Coronary artery (tissue), 2 donors: ENCODE data around the gene WDFY4.

Experiments used
- DNase-seq: peaks from one replicate; pipeline ENCODE4 v3.0.0-alpha.2; 2017; ENCODE audit warnings: low spot score
- H3K27ac ChIP-seq, 2 donors: fragments of 200-600 bp; sonication (generic); one replicate each; pipeline ENCODE4 v1.5.1; 2016 to 2019
- H3K4me3 ChIP-seq: fragments of 200-600 bp; sonication (generic); 2 replicates; pipeline ENCODE4 v1.5.1; 2016; ENCODE audit warnings: mild to moderate bottlenecking, moderate library complexity
- TF ChIP-seq, protein P1 (sequence below): fragments of 200-600 bp; sonication (generic); IDR thresholded peaks from one replicate; pipeline ENCODE4 v1.5.1; 2019; ENCODE audit warnings: antibody characterized with exemption

Gene WDFY4

DNA sequence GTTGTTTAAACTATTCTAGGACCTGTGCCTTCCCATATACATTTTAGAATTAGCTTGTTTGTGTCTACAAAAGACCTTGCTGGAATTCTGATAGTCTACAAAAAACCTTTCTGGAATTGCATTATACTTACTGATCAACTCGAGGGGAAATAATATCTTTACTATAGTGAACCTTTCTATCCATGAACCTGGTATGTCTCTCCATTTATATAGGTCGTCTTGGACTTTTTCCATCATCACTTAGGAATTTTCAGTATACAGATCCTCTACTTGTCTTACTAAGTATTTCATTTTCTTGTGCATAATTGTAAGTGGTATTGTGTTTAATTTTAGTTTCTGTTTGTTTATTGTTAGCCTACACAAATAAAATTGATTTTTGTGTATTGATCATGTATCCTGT, 101.1 kb downstream of the WDFY4 start:
- no peak for DNase-seq
- no peak overlapping the region for H3K4me3 ChIP-seq
- no peak overlapping the region for H3K27ac ChIP-seq
- TF ChIP-seq, protein P1, sequence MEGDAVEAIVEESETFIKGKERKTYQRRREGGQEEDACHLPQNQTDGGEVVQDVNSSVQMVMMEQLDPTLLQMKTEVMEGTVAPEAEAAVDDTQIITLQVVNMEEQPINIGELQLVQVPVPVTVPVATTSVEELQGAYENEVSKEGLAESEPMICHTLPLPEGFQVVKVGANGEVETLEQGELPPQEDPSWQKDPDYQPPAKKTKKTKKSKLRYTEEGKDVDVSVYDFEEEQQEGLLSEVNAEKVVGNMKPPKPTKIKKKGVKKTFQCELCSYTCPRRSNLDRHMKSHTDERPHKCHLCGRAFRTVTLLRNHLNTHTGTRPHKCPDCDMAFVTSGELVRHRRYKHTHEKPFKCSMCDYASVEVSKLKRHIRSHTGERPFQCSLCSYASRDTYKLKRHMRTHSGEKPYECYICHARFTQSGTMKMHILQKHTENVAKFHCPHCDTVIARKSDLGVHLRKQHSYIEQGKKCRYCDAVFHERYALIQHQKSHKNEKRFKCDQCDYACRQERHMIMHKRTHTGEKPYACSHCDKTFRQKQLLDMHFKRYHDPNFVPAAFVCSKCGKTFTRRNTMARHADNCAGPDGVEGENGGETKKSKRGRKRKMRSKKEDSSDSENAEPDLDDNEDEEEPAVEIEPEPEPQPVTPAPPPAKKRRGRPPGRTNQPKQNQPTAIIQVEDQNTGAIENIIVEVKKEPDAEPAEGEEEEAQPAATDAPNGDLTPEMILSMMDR: no peak

GRCh38 chr10:48786606-48787282, 102.1 kb downstream of the WDFY4 start:
- DNase-seq: no peak

DNA sequence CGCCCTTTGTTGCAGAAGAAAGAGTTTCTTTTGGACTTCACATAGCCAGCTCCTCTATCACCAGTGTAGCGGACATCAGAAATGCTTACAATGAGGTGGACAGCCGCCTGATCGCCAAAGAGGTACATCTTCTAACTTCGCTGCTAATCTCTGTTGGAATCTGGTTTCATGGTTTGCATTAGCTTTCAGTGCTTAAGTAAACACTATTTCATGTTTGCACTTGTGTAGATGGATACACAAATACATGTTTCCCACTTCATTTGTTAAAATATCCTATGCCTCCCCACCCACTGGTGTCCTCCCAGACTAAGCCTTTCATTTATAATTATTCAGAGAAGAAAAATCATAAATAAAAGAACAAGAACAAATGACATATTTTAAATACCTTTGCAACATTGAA, 103.9 kb downstream of the WDFY4 start:
- TF ChIP-seq, protein P1: no peak
- peak; percentile 9 for DNase-seq
- H3K4me3 ChIP-seq: no peak overlapping the region
- no peak overlapping the region for H3K27ac ChIP-seq

More at GRCh38 chr10:48786606-48787282, 102.1 kb downstream of the WDFY4 start:
- H3K27ac ChIP-seq: no peak overlapping the region
- TF ChIP-seq, protein P1: no peak
- H3K4me3 ChIP-seq: no peak overlapping the region

DNA sequence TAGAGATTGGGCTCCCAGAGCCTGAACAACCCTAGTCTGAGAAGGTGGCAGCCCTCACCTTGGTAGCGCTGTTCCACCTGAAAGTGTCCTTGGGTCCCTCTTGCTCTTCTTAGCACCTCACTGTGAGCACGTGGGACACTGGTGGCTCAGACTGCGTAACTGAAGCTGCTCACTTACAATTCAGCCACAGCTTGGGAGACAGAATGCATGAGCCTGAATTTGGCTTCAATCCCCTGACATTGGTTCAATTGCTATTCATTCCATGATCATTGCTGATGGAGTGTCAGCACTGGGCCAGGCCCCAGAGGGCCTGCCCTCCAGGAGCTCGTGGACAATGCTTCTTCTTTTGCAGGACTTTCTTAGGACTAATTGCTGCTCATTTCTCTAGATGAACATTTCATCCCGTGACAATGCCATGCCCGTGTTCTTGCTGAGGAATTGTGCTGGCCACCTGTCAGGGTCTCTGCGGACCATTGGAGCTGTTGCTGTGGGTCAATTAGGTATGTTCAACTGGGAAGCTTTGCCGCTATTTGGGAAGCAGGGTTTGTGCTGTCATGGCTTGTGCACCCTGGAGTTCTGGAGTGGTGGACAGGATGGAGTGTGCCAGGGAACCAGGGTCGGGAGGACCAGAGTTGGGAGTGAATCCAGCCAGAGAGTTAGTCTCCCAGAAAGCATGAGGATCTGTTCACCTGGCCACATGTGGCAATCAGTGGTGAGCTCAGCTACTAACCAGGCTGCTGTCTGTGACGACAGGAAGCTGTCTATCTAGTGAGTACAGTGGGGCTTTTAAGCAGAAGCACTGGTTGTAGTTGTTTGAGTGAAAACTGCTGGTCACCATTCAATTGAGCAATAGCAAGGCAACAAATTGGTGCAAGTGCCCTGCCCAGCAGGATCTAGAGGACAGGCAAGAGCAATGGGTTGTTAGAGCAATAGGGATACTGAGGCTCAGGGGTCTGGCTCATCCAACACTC, 105.1 kb downstream of the WDFY4 start:
- TF ChIP-seq, protein P1: no peak
- peak; percentile 38 for DNase-seq
- Histone ChIP-seq H3K4me3 (no peak overlapping the region), H3K27ac (no peak overlapping the region)

GRCh38 chr10:48790457-48791044, 105.9 kb downstream of the WDFY4 start:
- DNase-seq: peak; percentile 50
- Histone ChIP-seq H3K4me3 (no peak overlapping the region), H3K27ac (no peak overlapping the region)
- TF ChIP-seq, protein P1: no peak

DNA sequence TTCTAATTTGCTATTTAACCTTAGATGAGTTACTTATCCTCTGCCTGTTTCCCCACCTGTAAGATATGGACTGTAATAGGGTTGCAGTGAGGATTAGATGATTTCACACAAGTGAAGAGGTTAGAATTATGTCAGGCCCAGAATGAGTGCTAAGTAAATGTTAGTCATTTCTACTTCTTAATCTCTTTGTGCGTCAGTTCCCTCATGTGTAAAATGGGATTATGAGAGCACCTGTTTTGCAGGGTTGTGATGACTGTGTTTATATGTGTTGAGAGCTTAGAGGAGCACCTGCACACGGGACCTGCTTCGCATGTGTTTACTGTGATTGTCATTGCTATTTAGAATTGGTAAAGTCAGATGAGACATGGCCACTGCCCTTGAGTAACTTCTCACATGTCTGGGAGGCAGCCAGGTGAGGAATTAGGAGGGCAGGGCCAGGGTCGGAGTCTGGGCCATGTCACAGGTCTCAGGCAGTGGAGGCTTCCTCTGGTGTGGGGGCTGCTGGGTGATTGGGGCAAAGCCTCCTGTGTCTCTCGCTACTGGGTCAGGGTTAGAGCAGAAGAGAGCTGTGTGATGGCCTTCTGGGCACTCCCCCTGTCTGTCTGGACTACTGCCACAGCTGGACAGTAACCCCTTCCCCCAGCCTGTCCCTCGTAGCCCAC, 106.7 kb downstream of the WDFY4 start:
- Histone ChIP-seq H3K4me3 (no peak overlapping the region), H3K27ac (no peak overlapping the region)
- peak; percentile 14 for DNase-seq
- TF ChIP-seq, protein P1: no peak
